ENCODE results near the gene RICTOR. TPM values are rescaled to one million over a fixed set of nuclear protein-coding genes. Genes with fewer than 3 reads are reported as not detected.

The RICTOR gene
- total and polyA plus RNA-seq, 9 of the 15 experiments (the other 6 are each of a cell fraction or from before 2014, with no cell fraction given) = 13.9 to 46.6 (median 22.6) TPM

DNA sequence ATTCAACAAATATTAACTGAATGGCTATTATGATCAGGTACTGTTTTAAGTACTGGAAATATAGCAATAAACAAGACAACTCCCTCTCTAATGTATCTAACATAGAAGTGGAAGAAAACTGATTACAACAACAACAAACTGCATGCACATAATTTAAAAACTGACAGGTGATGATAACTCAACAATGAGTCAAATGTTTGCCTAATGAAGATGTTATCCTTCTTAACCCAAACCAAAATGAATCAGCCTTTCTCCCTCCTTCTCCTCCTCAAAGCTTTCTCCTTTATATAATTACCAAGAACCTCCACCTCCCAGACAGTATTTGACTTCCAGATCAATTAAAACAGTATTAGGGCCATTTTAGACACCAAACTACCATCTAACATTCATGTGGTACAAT lies 49.3 kb downstream of the RICTOR start (continued):
- TF ChIP-seq, protein P1, sequence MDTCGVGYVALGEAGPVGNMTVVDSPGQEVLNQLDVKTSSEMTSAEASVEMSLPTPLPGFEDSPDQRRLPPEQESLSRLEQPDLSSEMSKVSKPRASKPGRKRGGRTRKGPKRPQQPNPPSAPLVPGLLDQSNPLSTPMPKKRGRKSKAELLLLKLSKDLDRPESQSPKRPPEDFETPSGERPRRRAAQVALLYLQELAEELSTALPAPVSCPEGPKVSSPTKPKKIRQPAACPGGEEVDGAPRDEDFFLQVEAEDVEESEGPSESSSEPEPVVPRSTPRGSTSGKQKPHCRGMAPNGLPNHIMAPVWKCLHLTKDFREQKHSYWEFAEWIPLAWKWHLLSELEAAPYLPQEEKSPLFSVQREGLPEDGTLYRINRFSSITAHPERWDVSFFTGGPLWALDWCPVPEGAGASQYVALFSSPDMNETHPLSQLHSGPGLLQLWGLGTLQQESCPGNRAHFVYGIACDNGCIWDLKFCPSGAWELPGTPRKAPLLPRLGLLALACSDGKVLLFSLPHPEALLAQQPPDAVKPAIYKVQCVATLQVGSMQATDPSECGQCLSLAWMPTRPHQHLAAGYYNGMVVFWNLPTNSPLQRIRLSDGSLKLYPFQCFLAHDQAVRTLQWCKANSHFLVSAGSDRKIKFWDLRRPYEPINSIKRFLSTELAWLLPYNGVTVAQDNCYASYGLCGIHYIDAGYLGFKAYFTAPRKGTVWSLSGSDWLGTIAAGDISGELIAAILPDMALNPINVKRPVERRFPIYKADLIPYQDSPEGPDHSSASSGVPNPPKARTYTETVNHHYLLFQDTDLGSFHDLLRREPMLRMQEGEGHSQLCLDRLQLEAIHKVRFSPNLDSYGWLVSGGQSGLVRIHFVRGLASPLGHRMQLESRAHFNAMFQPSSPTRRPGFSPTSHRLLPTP (IDR thresholded peaks at IDR 0.05; ENCODE audit: borderline replicate concordance, extremely low read depth, insufficient read length) = no peak
- TF ChIP-seq ZNF589 (CRISPR knock-in tag; IDR thresholded peaks at IDR 0.05; ENCODE audit: low read depth) (no peak), U2AF1 (optimal IDR thresholded peaks at IDR 0.05; ENCODE audit: low read depth, low read length) (no peak), DPF2 (IDR thresholded peaks at IDR 0.05) (peak; percentile 77), ARHGAP35 (IDR thresholded peaks at IDR 0.05; ENCODE audit: partially characterized antibody) (no peak), POLR2H (tag; IDR thresholded peaks at IDR 0.05; ENCODE audit: low read depth) (no peak), CXXC5 (CRISPR knock-in tag; IDR thresholded peaks at IDR 0.05) (no peak), ZFP36 (IDR thresholded peaks at IDR 0.05; ENCODE audit: low read depth, low read length, partially characterized antibody) (no peak), ZNF445 (CRISPR knock-in tag; IDR thresholded peaks at IDR 0.05; ENCODE audit: low read depth) (no peak), ZKSCAN1 (IDR thresholded peaks at IDR 0.05; ENCODE audit: low read depth, low read length) (no peak), NFE2 (IDR thresholded peaks at IDR 0.05; ENCODE audit: low read depth) (peak; percentile 70), NFRKB (IDR thresholded peaks at IDR 0.05; ENCODE audit: low read depth) (no peak), GATAD2A (IDR thresholded peaks at IDR 0.05) (no peak), CHCHD3 (CRISPR knock-in tag; IDR thresholded peaks at IDR 0.05) (no peak), IRF9 (tag; IDR thresholded peaks at IDR 0.05) (no peak), SOX6 (IDR thresholded peaks at IDR 0.05) (peak; percentile 94), TBL1XR1 (IDR thresholded peaks at IDR 0.05; ENCODE audit: low read length in 2 of 2) (peak in 1 of 2 experiments; percentile 39; a peak in 1 of 4 replicates), RUNX1 (IDR thresholded peaks at IDR 0.05; ENCODE audit: low read depth) (no peak), FOSL1 (tag; conservative IDR thresholded peaks at IDR 0.05) (peak; percentile 95), ZNF143 (CRISPR knock-in tag; IDR thresholded peaks at IDR 0.05) (no peak), KDM2B (CRISPR knock-in tag; IDR thresholded peaks at IDR 0.05) (no peak), NR3C1 (CRISPR knock-in tag; IDR thresholded peaks at IDR 0.05) (no peak), PTTG1 (tag; IDR thresholded peaks at IDR 0.05; ENCODE audit: low read depth) (no peak), VEZF1 (CRISPR knock-in tag; IDR thresholded peaks at IDR 0.05) (peak; percentile 35; the same call in 1 of the 2 replicates), SNIP1 (IDR thresholded peaks at IDR 0.05; ENCODE audit: low read depth) (no peak), RBM22 (IDR thresholded peaks at IDR 0.05; ENCODE audit: low read depth, low read length, poor library complexity, severe bottlenecking) (no peak), C11orf30 (IDR thresholded peaks at IDR 0.05; ENCODE audit: low read depth) (peak; percentile 44; the same call in 1 of the 2 replicates), CTBP1 (IDR thresholded peaks at IDR 0.05; ENCODE audit: borderline replicate concordance) (no peak), ARID1B (IDR thresholded peaks at IDR 0.05) (peak; percentile 81)
